GM19193 (cell line): Measurements from ENCODE around the gene HS6ST3.

Source experiments
- POLR2A ChIP-seq: IDR thresholded peaks from 4 replicates; pipeline ENCODE4 v1.6.1; 2011; ENCODE audit not compliant: insufficient read depth, insufficient read length; ENCODE audit errors: extremely low read depth

Gene HS6ST3

DNA sequence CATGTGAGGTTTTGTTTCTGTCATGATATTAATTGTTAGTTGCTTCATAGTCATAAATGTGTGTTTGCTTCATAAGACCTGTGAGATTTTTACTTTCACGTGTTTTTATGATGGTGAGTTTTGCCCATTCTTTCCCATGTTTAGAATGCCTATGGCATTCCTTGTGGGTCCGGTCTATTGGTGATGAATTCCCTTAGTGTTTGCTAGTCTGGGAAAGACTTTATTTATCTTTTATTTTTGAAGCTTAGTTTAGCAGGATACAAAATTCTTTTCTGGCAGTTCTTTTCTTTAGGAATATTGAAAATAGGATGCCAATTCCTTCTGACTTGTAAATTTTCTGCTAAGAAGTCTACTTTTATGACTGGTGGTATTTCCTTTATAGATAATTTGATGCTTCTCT is 571.7 kb downstream of the HS6ST3 start:
- TF ChIP-seq POLR2A, result no peak

DNA sequence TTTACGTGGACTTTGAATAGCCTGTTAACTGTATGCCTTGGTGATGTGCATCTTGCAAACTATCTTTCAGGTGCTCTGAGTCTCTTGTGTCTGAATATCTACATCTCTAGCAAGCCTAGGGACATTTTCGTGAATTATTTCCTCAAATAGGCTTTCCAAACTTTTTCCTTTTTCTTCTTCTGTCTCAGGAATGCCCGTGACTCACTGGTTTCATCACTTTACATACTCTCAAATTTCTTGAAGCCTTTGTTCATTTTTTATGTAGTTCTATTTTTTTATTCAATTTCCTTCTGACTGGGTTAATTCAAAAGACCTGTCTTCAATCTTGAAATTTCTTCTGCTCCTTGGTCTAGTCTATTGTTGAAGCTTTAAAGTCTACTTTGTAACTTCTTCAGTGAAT is 572.1 kb downstream of the HS6ST3 start:
- no peak for TF ChIP-seq POLR2A

DNA sequence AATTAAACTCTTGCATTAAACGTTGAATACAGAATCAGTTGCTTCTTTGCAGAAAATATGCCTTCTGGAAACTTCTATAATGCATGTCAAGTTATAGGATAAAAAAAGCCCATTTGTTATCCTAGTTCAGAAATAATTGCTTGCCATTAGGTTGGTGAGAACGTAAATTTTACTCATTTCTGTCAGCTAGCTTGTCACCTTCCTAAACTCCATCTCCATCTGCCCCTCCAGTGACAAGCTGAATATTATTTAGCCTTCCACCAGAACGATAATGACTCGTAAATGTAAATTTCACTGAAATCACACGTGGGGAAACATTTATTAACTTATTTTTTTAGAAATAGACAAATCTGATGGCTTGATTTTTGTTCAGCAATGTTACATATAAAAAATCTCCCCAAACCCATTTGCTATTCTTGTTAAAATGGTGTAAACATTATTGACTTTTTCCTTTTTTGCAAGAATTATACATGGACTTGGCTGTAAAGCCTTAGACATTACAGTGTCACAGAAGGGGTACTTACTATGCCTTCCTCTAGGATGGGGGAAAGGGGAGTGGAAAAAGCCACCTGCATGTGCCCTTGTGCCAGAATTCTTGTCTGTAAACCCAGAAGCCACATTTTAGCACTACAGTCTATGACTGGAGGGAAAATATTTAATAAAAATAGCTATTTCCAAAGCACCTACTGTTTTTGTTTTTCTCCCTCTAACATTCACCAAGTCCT is 577.5 kb downstream of the HS6ST3 start:
- TF ChIP-seq POLR2A, result no peak

DNA sequence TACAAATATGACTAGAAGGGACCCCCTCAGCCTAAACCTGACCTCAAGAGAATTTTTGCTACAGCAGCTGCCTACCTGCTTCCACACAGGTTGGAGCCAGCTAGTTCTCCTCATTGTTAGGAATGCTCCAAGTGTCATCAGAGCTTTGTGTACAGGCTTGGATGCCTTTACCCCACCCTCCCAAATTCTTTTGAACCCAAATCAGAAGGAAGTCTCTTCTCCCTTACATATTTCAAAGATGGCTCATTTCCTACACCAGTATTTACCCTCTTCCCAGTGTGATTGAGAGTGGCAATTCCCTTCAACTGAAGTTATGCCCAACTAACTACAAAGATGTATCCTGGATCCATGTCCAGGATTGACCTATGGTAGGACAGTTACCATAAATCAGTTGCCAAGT is 581.2 kb downstream of the HS6ST3 start:
- no peak for TF ChIP-seq POLR2A

DNA sequence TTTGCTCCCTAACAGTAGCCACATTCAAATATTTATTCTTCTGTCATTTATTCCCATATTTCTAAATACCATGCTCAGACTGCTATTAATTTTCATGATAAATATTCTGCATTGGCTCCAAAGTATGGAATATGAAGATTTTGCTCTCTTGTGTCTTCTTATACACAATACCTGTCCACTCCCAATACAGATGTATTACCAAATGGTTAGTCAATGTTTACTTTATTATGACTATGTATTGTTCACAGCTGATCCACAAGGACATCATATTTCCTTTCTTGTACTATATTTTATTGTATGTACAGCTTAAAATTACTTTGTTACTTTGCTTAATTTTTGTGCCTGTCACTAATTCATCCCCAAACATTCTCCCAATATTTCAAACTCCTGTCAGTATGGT is 582.1 kb downstream of the HS6ST3 start:
- no peak for TF ChIP-seq POLR2A

DNA sequence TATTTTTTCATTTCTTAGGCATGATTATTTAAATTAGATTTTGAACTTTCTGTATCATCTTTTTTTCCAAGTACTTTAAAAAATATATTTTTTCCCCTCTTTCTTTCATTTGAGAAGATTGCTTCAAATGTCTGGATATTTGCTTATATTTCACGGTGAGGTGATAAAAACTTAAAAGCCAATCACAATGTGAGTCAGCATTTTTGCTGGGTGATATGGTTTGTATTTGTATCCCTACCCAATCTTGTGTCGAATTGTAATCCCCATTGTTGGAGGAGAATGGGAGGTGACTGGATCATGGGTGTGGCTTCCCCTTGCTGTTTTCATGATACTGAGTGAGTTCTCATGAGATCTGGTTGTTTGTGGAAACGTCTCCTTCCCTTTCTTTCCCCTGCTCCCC is 583.9 kb downstream of the HS6ST3 start:
- TF ChIP-seq POLR2A, result no peak

DNA sequence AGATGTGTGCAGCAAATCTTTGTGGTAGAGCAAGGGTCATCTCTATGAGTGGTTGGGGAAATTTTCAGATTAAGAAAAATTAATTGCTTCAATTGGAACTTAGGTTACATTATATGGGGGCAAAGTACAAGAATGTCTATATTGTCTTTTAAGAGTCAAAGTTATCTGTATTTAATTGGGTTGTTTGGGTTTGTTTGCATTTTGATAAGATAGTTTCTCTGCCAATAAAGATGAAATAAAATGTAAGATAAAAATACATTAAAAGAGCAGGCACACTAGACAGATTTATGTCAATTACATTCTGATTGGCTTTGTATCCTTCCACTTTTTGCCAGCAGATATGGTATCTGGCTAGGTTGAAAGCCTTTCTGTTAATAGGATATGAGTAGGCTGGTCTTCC is 587.1 kb downstream of the HS6ST3 start:
- TF ChIP-seq POLR2A, result no peak

DNA sequence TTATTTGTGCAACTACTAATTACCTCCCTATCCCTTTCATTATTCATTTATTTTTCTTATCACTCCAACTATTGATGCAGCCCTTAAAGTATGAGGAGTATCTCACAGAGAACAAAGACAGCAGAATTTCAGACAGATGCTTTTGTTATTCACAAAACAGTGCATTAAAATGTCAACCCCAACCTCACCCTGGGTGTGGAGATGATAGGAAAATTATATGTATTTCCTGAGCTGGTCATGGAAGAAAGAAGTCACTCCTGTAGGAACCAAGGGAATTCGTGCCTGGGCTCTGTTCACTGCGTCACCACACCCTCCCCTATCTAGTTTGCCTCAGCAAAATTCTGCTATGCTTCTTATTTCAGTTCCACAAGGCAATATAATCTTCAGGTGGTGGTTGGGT is 588.9 kb downstream of the HS6ST3 start:
- no peak for TF ChIP-seq POLR2A

DNA sequence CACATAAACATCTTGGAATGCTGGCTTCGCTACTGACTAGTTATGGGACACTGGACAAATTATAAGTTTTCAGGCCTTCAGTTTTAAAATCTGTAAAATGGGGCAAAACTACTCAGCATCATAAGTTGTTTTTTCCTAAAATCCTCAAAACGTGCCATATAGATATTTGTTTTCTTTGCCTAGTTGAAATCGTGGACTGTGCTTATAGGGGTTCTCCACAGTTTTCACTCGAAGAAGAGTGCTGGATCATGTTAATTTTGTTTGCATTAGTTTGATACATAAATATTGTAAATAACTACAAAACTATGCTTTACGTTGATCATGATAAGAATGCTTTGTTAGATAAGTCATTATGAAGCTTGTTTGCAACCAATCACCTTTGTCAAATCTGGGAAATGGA is 591.0 kb downstream of the HS6ST3 start:
- no peak for TF ChIP-seq POLR2A

DNA sequence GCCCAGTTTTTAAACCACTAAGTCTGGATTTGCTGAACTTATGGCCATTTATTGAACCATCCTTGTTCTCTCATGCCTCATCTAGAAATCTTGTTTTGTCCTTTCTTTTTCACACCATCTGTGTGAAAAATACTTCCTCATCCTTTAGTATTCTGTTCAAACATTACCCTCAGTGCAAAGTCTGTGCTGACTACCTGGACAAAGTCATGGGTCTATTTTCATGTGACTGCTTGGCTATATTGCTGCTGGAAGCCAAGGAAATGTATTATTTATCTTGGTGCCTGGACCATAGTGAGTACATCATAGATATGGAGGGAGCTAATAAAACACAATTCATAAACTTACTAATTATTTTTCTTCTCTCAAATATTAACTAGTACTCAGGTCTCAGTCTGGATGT is 591.9 kb downstream of the HS6ST3 start:
- TF ChIP-seq POLR2A, result no peak

DNA sequence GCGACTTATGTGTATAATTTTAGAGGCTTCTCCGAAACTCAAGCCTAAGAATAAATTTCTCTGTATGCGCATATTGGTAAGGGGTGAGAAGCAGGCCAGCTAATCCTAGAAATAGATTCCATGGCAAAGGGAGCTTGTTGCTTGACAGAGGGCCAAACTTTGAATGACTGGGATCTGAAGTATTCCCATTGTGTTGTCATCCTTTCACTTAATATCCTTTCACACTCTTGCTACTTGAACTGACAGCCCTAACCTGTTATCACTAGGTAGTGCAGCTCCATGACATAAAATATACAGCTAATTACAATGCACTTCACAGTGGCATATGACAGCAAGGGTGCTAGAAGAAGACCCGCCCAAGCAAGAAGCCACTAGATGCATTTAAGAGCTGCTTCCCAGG is 594.6 kb downstream of the HS6ST3 start:
- no peak for TF ChIP-seq POLR2A

DNA sequence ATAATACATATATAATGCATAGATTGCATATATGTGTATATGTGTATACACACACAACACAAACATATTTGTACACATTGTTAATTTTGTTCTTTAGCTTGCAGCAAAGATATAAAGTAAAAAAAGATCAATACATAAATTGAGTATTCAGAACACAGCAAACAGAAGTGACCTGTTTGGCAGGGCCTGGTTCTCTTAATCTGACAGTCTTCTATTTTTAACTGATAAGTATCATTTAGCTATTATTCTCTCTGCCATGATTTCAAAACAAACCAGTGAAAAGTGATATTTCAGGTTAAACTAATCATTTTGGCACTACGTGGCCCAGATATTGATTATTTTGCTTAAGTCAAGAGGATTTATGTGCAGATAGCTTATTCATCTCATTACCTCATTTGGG is 595.0 kb downstream of the HS6ST3 start:
- no peak for TF ChIP-seq POLR2A

DNA sequence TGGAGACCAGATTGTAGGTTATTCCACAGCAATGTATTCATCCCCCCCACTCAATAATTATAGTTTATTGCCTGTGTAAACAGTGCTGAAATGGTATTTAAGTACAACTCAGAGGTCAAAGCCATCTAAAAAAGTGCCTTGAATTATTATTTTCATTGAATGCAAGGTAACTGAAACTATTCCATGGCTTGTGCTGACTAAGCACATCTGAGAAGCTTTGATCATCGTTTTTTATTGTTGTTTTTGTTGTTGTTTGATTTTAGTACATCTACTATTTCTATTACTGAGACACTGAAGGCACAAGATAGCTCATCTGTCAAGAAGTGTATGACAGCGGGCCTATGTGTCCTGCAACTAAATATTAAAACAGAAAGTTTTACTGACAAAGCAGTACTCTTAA is 596.4 kb downstream of the HS6ST3 start:
- no peak for TF ChIP-seq POLR2A

DNA sequence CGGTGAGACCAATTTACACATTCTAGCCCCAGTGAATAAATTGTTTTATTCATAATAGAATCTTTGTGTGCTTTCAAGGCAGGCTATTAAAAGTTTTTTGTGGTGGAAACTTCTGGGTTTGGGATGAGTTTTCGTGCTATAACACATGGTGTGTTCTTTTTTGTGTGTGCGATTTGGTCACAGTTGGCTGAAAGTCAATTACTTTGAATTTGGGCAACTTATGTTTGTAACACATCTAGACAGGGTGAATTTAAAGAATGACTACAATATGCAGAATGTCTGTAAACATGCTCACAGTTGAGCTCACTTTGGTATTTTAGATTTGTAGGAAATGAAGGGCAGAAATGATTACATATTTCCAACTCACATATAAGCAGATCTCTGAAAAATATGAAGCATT is 597.3 kb downstream of the HS6ST3 start:
- no peak for TF ChIP-seq POLR2A

DNA sequence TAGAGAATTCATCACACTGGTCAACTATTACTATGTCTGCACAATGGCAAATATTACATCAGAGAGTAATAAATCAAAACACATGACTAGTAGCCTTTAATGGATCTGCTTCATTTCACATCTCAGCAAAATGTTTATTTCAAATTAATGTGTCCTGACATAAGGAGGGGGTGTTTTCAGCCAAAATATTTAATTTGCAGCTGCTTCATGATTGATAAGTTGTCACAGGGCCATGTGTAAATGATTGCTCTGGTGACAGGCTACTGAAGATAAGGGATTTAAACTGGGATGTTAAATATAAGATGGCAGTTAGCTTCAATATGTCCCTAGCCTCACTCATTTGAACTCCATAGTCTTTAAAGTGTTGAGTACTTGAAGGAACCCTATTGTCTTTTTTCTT is 601.1 kb downstream of the HS6ST3 start:
- no peak for TF ChIP-seq POLR2A

DNA sequence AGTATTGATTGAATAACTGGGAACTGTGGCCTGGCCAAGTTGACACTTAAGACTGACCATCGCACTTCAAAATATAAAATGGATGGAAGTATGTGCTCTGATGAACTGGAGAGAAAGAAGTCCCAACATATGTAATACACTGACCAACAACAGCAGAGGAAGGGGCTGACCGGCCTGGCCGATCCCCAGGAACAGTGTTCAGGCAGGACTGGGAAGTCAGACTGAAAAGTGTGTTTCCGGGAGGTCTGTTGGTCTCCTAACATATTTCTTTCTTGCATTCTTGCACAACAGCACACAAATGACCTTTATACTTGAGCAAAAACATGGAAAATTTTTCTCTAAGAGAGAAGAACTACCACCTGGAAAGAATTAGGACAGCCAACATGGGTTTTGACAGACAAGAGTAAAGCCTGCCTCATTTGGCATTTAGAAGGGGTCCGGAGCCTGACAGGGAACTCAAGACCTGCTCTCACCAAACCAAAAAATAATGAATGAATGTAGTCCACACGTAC is 606.5 kb downstream of the HS6ST3 start:
- TF ChIP-seq POLR2A, result no peak

DNA sequence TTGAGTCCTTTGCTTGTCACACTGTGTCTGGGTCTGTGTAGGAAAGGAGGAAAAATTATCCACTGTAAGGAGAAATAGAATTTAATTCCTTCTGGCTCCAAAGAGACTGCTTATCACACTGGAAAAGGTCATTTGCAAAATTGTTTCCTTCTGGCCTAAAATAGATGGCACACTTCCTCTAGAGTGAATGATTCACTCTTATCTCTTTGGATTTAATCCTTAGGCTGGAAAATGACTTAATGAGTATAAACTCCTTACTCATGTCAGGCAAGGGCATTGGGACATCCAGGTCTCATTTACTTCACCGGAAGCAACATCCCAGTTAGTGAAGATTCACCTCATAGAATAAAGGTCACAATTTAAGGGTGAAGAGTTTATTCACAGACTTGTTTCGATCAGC is 610.8 kb downstream of the HS6ST3 start:
- no peak for TF ChIP-seq POLR2A

DNA sequence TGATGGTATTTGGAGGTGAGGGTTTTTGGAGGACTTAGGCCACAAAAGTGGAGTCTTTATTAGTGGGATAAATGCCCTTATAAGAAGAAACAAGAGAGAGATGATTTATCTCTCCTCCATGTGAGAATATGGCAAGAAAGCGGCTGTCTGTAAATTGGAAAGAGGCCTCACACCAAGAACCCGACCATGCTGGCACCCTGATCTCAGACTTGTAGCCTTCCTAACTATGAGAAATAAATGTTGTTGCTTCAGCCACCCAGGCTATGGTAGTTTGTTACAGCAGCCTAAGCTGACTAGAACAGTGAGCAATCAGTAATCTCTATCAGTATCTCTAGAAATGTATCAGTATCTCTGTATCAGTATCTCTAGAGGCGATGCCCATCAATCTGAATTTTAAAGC is 617.2 kb downstream of the HS6ST3 start:
- no peak for TF ChIP-seq POLR2A
